ENCODE results near the gene WDR49.

- TF ChIP-seq SUZ12 (IDR thresholded peaks at IDR 0.05; ENCODE audit: extremely low read depth, insufficient read depth, insufficient read length) (no peak), YY1 (IDR thresholded peaks at IDR 0.05; ENCODE audit: insufficient read depth, insufficient read length) (no peak), ZNF274 (IDR thresholded peaks at IDR 0.05; ENCODE audit: low read depth, low read length) (no peak)
These were observed 22.1 kb upstream of the WDR49 start for GRCh38 chr3:167675848-167676247.
